ENCODE results near the gene LSP1. TPM values are rescaled to one million over a fixed set of nuclear protein-coding genes. Genes with fewer than 3 reads are reported as not detected.

Gene LSP1
- total and polyA plus RNA-seq, 2 of the 4 experiments (the other 2 are of a cell fraction), result not detected

DNA sequence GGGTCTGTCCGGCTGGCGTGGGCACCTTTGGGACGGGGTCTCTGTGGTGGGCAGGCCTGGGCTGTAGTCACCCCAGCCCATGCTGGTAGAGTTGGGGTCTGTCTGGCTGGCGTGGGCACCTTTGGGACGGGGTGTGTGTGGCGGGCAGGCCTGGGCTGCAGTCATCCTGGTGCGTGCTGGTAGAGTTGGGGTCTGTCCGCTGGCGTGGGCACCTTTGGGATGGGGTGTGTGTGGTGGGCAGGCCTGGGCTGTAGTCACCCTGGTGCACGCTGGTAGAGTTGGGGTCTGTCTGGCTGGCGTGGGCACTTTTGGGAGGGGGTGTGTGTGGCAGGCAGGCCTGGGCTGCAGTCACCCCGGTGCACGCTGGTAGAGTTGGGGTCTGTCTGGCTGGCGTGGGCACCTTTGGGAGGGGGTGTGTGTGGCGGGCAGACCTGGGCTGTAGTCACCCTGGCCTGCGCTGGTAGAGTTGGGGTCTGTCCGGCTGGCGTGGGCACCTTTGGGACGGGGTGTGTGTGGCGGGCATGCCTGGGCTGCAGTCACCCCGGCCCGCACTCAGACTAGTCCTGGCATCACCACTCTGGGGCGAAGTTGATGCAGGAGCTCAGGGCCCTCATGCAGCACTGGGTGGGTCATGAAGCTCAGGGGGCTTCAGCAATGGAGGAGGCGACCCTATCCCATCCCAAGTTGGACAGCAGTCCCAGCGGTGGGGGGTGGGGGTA is 19.5 kb downstream of the LSP1 start:
- Histone ChIP-seq H3K4me3 (ENCODE audit: insufficient read depth, low read depth, low read length) (no peak overlapping the region), H3K4me2 (ENCODE audit: low read depth, low read length) (no peak overlapping the region), H4K91ac (ENCODE audit: insufficient read depth, low read depth, low read length) (no peak overlapping the region), H3K36me3 (ENCODE audit: control insufficient read depth, insufficient read depth, low read length) (no peaks in the 10 kb centered on the region), H2AK5ac (ENCODE audit: low read depth, low read length) (no peak overlapping the region), H2BK5ac (ENCODE audit: low read depth, low read length, poor library complexity, severe bottlenecking) (no peak overlapping the region), H2AFZ (replicated peaks; ENCODE audit: low read length, poor library complexity) (no peak overlapping the region), H2AK9ac (replicated peaks; ENCODE audit: low read depth, low read length, poor library complexity) (no peak overlapping the region), H3K79me1 (ENCODE audit: low read depth in 1 of 2, low read length in 2 of 2) (no peaks in the 10 kb centered on the region), H3K27me3 (ENCODE audit: control insufficient read depth, insufficient read depth, low read length) (peaks cover 21% of the 10 kb centered on the region; the same call in 1 of the 2 replicates), H3K56ac (ENCODE audit: extremely low read depth, insufficient read depth, low read length) (no peak overlapping the region), H3K4ac (ENCODE audit: low read depth, low read length) (no peak overlapping the region), H4K20me1 (ENCODE audit: insufficient read depth, low read length) (no peaks in the 10 kb centered on the region), H3K9me1 (ENCODE audit: insufficient read depth, low read length) (no peaks in the 10 kb centered on the region), H3K23ac (ENCODE audit: low read depth, low read length) (no peak overlapping the region), H3K9me3 (ENCODE audit: control insufficient read depth, insufficient read depth, low read length) (no peaks in the 10 kb centered on the region), H3K27ac (ENCODE audit: insufficient read depth, low read length) (no peak overlapping the region), H2BK20ac (ENCODE audit: low read depth, low read length) (no peak overlapping the region), H2BK120ac (ENCODE audit: low read depth, low read length) (no peak overlapping the region), H4K8ac (ENCODE audit: low read depth in 2 of 2, low read length in 2 of 2) (no peak overlapping the region), H3K4me1 (ENCODE audit: control insufficient read depth, insufficient read depth, low read length) (peaks cover 3% of the 10 kb centered on the region; the same call in 1 of the 2 replicates), H2BK15ac (ENCODE audit: low read depth, low read length) (no peak overlapping the region), H3K14ac (replicated peaks; ENCODE audit: low read depth, low read length) (no peak overlapping the region), H3K9ac (ENCODE audit: low read depth, low read length) (no peak overlapping the region), H3K18ac (ENCODE audit: low read depth, low read length) (no peak overlapping the region), H4K5ac (ENCODE audit: low read depth, low read length) (no peak overlapping the region)
- DNase-seq (no peak), ATAC-seq (ENCODE audit: low read depth) (no peak)
- 79% methylated on average over 11 of the region's 25 CpGs; no CpG with 5 or more reads in 1 of the 2 experiments for WGBS, 2 experiments (ENCODE audit: extremely low coverage in 2 of 2, insufficient read length in 1 of 2)
- ChIA-PET POLR2A (ENCODE audit: unreplicated experiment) (no interaction called here), CTCF (no interaction called here)
- no TSS peak for BruUV-seq (replicated peaks)
- intact Hi-C loops (cut with micrococcal nuclease) (no loop called here), dilution Hi-C loops (cut with HindIII; ENCODE audit: low sequenced_read_pairs, unreplicated experiment) (no loop called here), in situ Hi-C loops (cut with MboI; ENCODE audit: low sequenced_read_pairs) (no loop called here)
- TF ChIP-seq CHD1 (IDR thresholded peaks at IDR 0.05; ENCODE audit: low read depth, low read length) (no peak), RCOR1 (IDR thresholded peaks at IDR 0.05; ENCODE audit: insufficient replicate concordance, low read length) (no peak), MXI1 (IDR thresholded peaks at IDR 0.05; ENCODE audit: borderline replicate concordance, low read depth, low read length) (no peak), RFX5 (IDR thresholded peaks at IDR 0.05; ENCODE audit: low read depth, low read length) (no peak)
